Stimulated activated naive CD4-positive, alpha-beta T cell (primary cell): Measurements from ENCODE around the gene TET2.
"Not testable (repeated sequence)": the region's sequence is repeated elsewhere in the genome, so short reads cannot be mapped to it uniquely, and the experiment has no call there.

Experiments used
- DNase-seq, 6 experiments: peaks; one replicate each; lab custom pipeline; 2025; lab: John Stamatoyannopoulos, UW

TET2 gene

DNA sequence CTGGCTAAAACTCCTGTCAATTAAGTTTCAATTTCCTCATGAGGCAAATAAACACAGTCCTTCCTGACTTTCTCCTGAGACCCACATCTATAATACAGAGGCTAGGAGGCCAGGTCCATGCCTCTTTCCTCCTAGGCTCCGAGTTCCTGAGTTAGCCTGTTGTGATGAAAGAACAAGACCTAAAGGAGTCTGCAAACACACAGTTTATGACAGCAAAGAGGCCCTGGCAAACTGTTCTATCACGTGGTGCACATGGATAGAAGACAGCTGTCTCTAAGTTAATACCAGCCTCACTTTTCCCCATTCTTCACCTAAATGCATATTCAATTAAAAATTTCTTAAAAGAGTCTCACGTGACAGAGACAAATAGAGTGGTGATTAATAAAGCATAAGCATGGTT lies 145.2 kb downstream of the TET2 start:
- DNase-seq: no peak

DNA sequence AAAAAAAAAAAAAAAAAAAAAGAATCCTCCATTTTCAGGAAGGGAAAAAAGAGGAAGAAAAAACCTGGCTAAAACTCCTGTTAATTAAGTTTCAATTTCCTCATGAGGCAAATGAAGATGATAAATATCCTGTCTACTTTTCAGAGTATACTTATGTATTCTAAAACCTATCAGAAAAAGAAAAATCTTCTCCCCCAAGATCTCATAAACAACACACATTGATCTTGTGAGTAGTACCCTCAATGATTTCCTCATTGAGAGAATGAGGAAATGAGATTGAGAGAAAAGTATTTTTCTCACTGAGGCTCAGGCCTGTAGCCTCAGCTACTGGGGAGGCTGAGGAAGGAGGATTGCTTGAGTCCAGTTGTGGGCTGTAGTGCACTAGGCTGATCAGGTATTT lies 146.7 kb downstream of the TET2 start:
- no peak for DNase-seq

DNA sequence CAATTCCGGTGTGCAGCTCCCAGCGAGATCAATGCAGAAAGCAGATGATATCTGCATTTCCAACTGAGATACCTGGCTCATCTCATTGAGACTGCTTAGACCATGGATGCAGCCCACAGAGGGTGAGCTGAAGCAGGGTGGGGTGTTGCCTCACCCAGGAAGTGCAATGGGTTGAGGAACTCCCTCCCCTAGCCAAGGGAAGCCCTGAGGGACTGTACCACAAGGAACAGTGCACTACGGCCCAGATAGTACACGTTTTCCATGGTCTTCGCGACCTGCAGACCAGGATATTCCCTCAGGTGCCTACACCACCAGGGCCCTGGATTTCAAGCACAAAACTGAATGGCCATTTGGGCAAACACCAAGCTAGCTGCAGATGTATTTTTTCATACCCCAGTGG lies 150.0 kb downstream of the TET2 start:
- DNase-seq: no peak

DNA sequence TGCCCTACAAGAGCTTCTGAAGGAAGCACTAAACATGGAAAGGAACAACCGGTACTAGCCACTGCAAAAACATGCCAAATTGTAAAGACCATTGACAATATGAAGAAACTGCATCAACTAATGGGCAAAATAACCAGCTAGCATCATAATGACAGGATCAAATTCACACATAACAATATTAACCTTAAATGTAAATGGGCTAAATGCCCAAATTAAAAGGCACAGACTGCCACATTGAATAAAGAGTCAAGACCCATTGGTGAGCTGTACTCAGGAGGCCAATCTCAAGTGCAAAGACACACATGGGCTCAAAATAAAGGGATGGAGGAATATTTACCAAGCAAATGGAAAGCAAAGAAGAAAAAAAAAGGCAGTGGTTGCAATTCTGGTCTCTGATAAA lies 152.4 kb downstream of the TET2 start:
- not testable (repeated sequence) for DNase-seq

DNA sequence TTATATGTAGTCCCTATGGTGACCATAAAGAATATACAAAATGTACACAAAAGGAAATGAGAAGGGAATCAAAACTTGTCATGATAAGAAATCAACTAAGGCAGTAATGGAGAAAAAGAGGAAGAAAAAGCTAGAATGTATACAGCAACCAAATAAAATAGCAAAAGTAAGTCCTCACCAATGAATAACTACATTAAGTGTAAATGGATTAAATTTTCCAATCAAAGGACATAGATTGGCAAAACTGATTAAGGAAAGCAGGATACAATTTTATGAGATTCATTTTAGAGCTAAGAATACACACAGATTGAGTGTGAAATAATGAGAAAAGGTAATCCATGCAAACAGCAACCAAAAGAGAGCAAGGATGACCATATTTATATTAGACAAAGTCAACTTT lies 157.4 kb downstream of the TET2 start:
- DNase-seq: no peak

DNA sequence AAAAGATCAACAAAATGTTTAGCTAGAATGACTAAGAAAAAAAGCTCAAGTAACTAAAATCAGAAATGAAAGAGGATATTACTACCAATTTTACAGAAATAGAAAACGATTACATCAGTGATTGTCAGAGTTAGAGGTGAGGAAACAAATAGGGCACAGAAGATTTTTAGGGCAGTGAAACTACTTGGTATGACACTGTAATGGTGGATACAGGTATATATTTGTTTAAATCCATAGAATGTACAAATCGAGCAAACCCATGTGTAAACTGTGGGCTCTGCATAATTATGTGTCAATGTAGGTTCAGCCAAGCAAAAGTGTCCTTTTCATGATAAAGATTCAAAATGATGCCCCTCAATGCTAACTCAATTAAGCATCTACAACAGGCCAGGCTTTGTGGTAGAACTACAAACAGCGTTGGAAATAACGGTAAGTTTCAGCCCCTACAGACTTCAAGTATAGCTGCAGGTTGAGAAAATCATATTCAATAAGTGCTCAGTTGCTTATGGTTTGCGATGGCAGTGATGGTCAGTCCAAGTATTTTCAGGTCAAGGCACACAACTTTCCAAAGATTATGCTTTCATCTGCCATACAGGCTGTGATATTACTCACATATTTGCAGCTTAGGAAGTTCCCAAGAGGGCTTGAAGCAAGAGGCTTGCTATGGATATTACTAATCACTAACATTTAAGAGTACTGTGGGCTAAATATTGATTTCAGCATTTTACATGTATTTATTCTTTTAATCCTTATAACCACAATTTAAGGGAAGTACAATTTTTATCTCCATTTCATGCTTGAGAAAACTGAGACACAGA lies 158.6 kb downstream of the TET2 start:
- no peak for DNase-seq

DNA sequence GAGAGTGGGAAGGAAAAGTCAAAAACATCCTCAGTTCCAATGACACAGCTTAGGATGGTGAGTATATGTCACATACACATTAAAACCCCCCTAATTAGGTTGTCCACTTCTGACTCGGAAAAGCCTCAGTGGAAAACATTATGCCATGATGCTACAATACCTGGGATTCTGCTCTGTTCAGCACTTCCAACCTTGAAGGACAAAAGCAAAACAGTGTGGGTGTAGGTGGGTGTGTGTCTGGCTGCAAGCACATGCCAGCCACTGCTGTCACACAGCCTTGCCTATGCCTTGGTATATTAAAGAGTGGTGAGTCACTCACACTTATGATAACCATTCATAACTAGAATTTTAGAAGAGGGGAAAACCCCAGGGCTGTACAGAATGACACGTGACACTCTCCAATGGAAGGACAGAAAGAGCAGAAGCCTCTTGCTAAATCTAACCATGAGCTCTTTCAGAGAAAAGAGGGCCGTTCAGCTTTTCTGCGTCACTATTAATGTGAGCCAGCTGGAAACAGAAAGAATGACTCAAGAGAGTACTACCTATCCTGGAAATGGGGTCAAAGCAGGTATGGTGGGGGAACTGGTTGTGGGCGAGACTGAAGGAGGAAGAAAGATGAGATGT lies 159.6 kb downstream of the TET2 start:
- no peak for DNase-seq

DNA sequence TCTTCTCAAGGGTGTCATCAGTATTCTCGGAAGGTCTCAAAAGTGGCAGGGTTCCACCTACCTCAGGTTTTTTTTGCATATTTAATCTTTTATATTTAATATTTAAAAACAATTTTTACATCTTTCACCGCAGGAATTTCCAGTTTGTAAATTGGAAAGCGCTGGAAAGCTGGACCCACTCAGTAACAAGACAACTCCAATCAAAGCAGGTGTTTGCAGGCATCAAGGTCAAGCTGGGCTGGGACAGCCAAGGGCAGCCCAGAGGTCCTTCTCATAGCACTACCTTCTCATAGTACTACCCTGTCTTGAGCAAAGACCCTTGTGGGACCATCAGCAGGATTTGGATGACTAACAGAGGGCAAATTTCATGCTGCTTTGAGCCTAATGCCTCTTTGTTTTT lies 160.1 kb downstream of the TET2 start:
- no peak for DNase-seq

DNA sequence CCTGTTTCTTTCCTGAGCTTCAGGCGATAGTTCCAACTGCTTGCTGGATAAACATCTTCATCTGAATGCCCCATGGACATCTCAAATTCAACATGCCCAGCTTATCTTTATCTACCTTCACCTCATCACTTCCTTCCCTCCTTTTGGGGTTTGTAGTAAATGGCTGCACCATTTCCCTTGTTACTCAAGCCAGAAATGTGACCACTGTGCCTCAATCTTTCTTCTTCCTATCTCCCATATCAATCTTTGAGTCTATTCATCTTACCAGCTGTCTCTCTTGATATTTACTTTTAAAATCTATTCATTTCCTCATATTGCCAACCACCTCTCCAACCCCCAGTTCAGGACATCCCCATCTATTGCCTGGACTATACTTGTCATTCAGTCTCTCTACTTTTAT lies 171.8 kb downstream of the TET2 start:
- DNase-seq: no peak

DNA sequence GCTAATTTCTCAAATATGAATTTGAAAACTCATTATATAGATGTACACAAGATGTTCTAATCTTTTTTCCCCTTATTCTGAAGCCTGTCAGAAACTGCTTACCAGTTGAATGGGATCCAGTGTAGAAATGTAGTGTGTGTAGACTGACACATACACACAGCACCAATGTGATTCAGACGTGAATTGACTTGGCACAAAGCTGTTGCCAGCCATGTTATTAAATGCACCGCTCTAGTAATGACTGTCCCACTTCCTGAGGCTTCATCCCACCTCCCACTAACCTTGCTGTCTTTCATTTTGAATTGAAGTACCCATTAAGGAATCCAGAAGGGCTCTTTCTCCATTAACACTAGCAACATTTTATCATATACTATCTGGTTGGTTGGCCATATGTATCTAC lies 180.5 kb downstream of the TET2 start:
- no peak for DNase-seq

DNA sequence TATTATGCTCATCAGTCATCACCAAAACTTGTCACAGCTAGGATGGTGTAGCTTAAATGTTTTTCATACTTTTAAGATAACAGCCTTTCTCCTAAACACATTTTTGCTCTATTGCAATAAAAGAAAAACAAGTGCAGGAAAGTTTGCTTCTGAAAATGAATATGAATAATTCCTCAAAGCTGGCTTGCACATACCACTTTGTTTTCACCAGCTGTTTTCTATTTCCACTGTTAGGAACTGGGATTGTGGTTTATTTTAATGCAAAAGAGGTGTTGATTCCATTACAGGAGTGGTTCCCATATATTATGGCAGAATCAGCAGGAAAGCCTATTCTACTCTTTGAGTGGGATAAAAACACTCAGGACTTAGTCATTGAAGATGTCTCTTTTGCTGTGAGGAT lies 181.3 kb downstream of the TET2 start:
- DNase-seq: no peak

DNA sequence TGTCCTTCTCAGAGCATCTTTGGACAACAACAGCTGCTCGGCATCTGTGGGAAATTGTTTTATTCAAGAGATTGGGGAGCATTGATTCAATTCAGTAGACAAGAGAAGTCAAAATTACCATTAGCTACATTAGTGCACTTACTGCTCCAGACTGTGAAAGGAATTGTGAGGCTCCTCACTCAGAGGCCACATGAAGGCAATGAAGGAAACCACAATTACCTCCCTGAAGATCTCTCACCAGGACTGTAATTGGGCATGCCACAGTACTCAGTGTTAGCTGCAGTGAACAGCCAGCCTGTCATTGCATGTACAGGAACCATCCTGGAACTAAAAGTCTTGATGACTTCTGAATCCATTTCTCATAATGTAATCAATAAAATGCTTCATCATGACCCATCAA lies 182.4 kb downstream of the TET2 start:
- no peak for DNase-seq
